Endothelial cell of umbilical vein (primary cell): ENCODE measurements around the gene KMT5B.

Experiments
- EZH2 ChIP-seq: IDR thresholded peaks from 2 replicates; pipeline ENCODE4 v1.6.1; 2012; ENCODE audit warnings: borderline replicate concordance, low read depth, mild to moderate bottlenecking, moderate library complexity, low read length, inconsistent platforms; ENCODE audit not compliant: severe bottlenecking
- POLR2A ChIP-seq: IDR thresholded peaks from 2 replicates; pipeline ENCODE4 v1.6.1; 2012; ENCODE audit warnings: low read depth, mild to moderate bottlenecking, control low read depth, low read length
- POLR2AphosphoS5 ChIP-seq: IDR thresholded peaks from 2 replicates; pipeline ENCODE4 v1.6.1; 2012; ENCODE audit warnings: low read depth, mild to moderate bottlenecking, control low read depth, low read length, moderate library complexity; ENCODE audit not compliant: insufficient read depth
- TF ChIP-seq, protein P1 (sequence below), 2 donors: IDR thresholded peaks; 1 replicate in 1 of 2; 2 replicates in 1 of 2; pipeline ENCODE4 v1.5.1; 2011; ENCODE audit warnings: low read length in 2 of 2, mild to moderate bottlenecking in 2 of 2, moderate library complexity in 2 of 2, control low read depth in 1 of 2, inconsistent platforms in 1 of 2, low read depth in 1 of 2; ENCODE audit not compliant: insufficient read depth in 1 of 2; ENCODE audit errors: extremely low read depth in 1 of 2
- TF ChIP-seq, protein P2 (sequence below): IDR thresholded peaks from 2 replicates; pipeline ENCODE4 v1.6.1; 2011; ENCODE audit not compliant: insufficient read depth, insufficient read length

DNA sequence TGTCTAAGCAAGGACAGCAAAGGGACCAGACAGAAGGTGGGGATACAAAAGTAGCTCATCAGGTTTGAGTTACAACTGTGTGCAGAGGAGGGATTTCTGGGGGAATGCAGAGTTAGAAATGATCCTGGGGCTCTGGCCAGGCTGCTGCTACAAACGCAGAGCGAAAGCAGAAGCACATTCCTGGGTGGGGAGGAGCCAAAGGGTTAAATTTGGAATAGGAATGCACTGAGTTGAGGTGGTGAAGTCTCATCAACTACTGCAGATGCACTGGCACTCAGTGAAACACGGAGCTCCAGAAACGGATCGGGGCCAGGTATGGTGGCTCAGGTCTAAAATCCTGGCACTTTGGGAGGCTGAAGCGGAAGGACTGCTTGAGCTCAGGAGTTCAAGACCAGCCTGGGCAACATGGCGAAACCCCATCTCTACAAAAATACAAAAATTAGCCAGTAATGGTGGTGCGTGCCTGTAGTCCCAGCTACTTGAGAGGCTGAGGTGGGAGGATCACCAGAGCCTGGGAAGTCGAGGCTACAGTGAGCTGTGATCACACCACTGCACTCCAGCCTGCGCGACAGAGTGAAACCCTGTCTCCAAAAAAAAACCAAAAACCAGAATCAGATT is 95.1 kb downstream of the KMT5B start:
- no peak for TF ChIP-seq EZH2
- TF ChIP-seq, protein P1, sequence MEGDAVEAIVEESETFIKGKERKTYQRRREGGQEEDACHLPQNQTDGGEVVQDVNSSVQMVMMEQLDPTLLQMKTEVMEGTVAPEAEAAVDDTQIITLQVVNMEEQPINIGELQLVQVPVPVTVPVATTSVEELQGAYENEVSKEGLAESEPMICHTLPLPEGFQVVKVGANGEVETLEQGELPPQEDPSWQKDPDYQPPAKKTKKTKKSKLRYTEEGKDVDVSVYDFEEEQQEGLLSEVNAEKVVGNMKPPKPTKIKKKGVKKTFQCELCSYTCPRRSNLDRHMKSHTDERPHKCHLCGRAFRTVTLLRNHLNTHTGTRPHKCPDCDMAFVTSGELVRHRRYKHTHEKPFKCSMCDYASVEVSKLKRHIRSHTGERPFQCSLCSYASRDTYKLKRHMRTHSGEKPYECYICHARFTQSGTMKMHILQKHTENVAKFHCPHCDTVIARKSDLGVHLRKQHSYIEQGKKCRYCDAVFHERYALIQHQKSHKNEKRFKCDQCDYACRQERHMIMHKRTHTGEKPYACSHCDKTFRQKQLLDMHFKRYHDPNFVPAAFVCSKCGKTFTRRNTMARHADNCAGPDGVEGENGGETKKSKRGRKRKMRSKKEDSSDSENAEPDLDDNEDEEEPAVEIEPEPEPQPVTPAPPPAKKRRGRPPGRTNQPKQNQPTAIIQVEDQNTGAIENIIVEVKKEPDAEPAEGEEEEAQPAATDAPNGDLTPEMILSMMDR (IDR thresholded peaks at IDR 0.05; ENCODE audit: extremely low read depth in 1 of 2, insufficient read depth in 1 of 2, low read depth in 1 of 2, low read length in 2 of 2): no peak
- TF ChIP-seq, protein P2, sequence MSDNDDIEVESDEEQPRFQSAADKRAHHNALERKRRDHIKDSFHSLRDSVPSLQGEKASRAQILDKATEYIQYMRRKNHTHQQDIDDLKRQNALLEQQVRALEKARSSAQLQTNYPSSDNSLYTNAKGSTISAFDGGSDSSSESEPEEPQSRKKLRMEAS: no peak
- no peak for TF ChIP-seq POLR2A
- no peak for TF ChIP-seq POLR2AphosphoS5
